ENCODE results near the gene WDR86. TPM values are rescaled to one million over a fixed set of nuclear protein-coding genes. Genes with fewer than 3 reads are reported as not detected.

WDR86 gene
- total RNA-seq = 0.24 and 1.3 TPM in 2 replicates

GRCh38 chr7:151409667-151410404 lies at the start of gene WDR86:
Gene WDR86 (minus strand): TSS chr7:151410038. CDS start chr7:151409589, 449 bp downstream.

DNA sequence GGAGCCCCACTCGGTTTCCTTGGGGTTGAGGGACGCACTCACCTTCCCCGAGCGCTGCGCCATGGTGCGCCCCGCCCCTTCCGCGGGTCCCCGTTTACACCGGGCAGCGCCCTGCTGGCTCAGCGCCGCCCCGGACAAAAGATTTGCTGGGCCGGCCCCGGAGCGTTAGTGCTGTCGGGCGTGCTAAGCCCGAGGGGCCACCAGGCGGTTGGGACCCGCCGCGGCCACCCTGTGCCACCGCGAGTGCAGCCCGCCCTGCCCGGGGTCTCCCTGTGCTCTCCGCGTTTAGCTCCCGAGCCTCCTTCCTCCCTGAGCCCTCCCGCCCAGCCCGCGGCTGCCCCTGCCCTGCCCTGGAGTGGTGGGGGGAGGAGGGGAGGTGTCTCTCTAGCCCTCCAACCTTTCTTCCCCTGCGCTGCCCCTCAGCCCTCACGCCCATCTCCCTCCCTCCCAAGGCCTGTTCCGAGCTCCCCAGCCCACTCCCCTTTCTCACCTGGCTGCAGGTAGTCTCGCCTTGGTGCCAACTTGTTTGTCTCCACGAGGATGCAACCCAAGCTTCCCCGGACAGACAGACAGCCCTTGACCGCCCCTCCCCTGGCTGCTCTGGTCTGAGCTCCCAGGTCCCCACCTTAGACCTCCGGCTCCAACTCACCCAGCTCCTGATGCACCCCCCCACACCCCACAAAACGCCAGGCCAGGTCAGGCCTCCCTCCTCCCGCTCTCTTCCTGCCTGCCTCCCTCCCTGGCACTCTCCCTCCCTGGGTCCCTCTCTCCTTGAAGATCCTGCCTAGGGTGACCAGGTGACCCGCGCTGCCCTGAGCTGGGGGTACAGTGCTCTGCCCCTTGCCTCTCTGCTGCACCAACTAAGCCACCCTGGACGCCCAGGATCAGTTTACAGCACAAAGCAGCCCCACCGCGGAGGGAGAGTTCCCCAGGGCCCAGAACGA lies 30.3 kb upstream of the WDR86 start, which contains the start of gene CRYGN:
Gene CRYGN (minus strand): TSS at position 287 of the 944 bp plus-strand sequence. CDS start 224 bp downstream, at position 63.

DNA sequence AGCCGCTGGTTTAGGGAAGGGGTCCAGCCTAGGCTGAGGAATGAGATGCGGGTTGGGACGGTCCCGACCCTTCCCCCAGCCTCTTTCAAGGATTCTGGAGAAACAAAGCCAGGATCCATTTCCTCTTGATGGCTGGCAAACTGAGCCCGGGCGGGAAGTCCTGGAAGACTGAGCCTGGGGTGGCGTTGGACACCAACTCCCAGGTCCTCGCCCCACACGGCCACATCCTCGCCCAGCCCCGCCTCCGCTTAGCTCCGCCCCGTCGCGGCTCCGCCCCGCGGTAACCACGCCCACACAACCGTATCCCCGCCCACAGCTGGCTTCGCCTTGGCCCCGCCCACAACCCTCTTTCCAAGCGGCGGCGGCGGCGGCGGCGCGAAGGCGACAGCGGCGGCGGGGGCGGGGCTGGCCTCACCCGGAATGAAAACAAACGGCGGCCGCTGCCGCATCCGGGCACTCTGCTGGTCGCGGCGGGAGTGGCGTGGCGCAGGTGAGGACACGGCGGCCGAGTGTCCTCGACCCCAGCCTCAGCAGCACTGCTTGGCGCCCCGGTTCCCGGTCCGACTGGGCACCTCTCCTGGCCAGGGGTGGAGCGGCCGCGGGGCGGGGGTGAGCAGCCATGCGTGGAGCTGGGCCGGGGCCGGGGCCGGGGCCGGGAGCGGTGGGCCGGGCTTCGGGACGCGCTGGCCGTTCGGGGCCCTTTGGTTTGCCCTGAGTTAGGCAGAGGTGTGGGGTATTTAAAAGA lies 68.3 kb downstream of the WDR86 start, which contains the start of gene NUB1:
Gene NUB1 (plus strand): TSS at position 456 of the 745 bp plus-strand sequence. CDS start 3,538 bp downstream, outside the sequence.

Other genes starting within 250 kb of the WDR86 start
- gene GBX1, start 242.3 kb downstream of the WDR86 start, total RNA-seq = 0.24 TPM in 1 of 2 replicates, not detected in the other
- not detected in 2 replicates for gene ASB10, start 222.8 kb downstream of the WDR86 start, total RNA-seq
- not detected in 2 replicates for gene H2BK1, start 199.6 kb downstream of the WDR86 start, total RNA-seq
- gene ABCF2, start 182.8 kb downstream of the WDR86 start, total RNA-seq = 70.1 and 85.5 TPM in 2 replicates
- 32.8 and 47.0 TPM in 2 replicates for gene CHPF2, start 177.6 kb downstream of the WDR86 start, total RNA-seq
- 6.8 and 13.0 TPM in 2 replicates for gene SMARCD3, start 161.3 kb downstream of the WDR86 start, total RNA-seq
- 31.6 and 43.1 TPM in 2 replicates for gene NUB1, start 68.2 kb downstream of the WDR86 start, total RNA-seq
- not detected in 2 replicates for gene CRYGN, start 30.1 kb upstream of the WDR86 start, total RNA-seq
- 69.9 and 81.7 TPM in 2 replicates for gene RHEB, start 109.9 kb upstream of the WDR86 start, total RNA-seq